ENCODE data around the gene LRIT2. TPM values are rescaled to one million over a fixed set of nuclear protein-coding genes. Genes with fewer than 3 reads are reported as not detected.

LRIT2 gene
- total RNA-seq, 1 donor from 2014 or later = not detected

DNA sequence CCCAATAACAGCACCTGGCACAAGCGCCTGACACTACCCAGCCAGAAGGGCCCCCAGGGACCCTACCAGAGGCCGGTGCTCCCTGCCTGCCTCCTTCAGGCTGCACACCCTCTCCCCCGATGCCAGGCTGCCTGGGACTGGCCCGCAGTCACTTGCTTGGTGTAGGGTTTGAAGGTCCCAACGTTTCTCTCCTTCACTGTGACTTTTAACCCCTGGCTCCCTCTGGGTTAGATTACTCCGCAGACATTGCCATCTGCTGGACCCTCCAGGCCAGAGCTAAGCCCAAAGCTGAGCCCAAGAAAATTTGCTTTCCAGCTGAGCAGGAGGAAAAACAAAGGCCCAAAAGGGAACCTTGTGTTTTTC lies 24.1 kb downstream of the LRIT2 start:
- Histone ChIP-seq H3K4me1 (peaks cover 11% of the 10 kb centered on the region), H3K27me3 (ENCODE audit: low read depth) (peaks cover 63% of the 10 kb centered on the region), H3K9me3 (replicated peaks) (no peaks in the 10 kb centered on the region), H3K36me3 (no peaks in the 10 kb centered on the region), H3K27ac (replicated peaks) (no peak overlapping the region), H3K4me3 (no peak overlapping the region)
- TF ChIP-seq, protein P1, sequence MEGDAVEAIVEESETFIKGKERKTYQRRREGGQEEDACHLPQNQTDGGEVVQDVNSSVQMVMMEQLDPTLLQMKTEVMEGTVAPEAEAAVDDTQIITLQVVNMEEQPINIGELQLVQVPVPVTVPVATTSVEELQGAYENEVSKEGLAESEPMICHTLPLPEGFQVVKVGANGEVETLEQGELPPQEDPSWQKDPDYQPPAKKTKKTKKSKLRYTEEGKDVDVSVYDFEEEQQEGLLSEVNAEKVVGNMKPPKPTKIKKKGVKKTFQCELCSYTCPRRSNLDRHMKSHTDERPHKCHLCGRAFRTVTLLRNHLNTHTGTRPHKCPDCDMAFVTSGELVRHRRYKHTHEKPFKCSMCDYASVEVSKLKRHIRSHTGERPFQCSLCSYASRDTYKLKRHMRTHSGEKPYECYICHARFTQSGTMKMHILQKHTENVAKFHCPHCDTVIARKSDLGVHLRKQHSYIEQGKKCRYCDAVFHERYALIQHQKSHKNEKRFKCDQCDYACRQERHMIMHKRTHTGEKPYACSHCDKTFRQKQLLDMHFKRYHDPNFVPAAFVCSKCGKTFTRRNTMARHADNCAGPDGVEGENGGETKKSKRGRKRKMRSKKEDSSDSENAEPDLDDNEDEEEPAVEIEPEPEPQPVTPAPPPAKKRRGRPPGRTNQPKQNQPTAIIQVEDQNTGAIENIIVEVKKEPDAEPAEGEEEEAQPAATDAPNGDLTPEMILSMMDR (IDR thresholded peaks at IDR 0.05; ENCODE audit: borderline replicate concordance) = no peak
- intact Hi-C loops (cut with micrococcal nuclease) = no loop called here
- no peak for DNase-seq

DNA sequence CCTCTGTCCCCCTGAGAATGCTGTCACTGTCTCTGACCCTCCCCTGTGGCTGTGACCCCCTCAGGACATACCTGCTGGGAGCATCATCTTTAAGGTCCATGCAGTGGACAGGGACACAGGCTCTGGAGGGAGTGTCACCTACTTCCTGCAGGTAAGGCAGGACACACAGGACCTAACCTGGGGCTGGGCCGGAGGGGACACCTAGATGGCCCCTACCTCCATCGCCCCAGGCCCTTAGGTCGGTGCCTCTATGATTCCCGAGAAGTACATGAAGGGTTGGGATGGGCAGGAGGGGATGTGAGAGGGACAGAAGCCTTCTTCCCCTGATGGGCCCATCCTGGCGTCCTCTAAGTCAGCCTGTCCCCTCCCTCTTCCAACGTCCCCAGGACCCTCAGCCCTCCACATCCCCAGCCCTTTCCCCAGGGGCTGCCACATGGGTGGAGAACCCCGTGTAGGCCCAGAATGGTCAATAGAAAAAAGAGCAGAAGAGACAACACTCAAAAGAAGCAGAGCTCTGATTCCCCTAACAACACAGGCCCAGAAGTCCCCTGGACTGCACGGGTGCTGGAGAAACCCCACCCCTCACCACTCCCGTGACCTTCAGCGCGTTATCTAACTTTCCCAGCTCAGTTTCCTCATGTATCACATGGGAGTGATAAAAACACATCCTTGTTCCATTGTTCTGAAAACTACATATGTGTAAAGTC lies 24.7 kb downstream of the LRIT2 start:
- Histone ChIP-seq H3K4me1 (peaks cover 11% of the 10 kb centered on the region), H3K9me3 (replicated peaks) (no peaks in the 10 kb centered on the region), H3K4me3 (no peak overlapping the region), H3K27ac (replicated peaks) (no peak overlapping the region), H3K27me3 (ENCODE audit: low read depth) (peaks cover 63% of the 10 kb centered on the region), H3K36me3 (no peaks in the 10 kb centered on the region)
- intact Hi-C loops (cut with micrococcal nuclease) = no loop called here
- TF ChIP-seq, protein P1 (IDR thresholded peaks at IDR 0.05; ENCODE audit: borderline replicate concordance) = no peak
- DNase-seq = no peak

DNA sequence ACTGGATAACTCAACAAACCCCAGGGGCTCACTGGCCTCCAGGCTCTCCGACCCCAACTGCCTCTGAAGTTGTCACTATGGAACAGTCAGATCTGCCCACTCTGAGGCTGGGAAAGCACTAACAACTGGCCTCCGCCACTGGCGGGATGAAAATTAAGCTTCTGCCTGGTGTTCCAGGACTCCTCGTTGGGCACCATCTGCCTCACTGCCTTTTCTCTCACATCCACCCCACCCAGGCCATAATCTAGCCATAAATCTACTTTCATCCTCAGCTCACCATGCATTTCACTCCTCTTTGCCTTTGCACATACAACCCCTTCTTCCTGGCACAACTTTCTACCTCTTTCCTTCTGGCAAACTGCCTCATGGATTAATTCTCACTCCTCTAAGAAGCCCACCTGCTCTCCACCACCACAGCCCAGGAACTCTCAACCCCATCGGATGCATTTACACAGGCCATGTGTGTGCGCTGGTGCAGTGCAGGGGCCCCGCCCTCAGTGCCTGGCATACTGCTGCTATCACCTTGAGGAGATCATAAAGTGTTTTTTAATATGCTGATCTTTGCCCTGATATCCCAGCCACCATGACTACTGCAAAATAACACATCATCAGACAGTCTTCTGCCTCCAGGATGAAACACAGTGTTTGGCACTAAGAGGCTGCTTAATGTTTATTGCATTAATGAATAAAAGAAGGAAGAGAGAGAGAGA lies 27.0 kb downstream of the LRIT2 start:
- peaks cover 68% of the 10 kb centered on the region for H3K27me3 ChIP-seq (ENCODE audit: low read depth)
- intact Hi-C loops (cut with micrococcal nuclease) = no loop called here

DNA sequence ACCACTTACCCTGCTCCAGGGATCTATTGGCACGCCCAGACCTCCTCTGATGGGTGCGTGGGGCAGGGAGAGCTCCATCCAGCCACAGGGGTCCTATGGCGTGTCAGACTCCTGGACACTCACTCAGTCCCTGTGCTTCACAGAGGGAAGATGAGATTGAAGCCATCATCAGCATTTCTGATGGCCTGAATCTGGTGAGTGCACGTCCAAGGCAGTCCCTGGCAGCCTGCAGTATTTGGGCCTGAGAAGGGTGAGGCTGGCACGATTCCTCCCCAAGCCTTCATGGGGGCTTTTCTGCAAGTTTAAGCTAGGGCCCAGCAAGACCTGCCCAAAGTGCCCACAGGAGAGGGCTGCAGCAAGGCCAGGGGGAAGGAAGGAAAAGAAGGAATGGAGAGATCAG lies 27.7 kb downstream of the LRIT2 start:
- no peak for DNase-seq
- Histone ChIP-seq H3K27ac (replicated peaks) (no peak overlapping the region), H3K4me3 (no peak overlapping the region), H3K9me3 (replicated peaks) (no peaks in the 10 kb centered on the region), H3K27me3 (ENCODE audit: low read depth) (peaks cover 69% of the 10 kb centered on the region), H3K36me3 (no peaks in the 10 kb centered on the region), H3K4me1 (peaks cover 30% of the 10 kb centered on the region)
- TF ChIP-seq, protein P1 (IDR thresholded peaks at IDR 0.05; ENCODE audit: borderline replicate concordance) = no peak
- intact Hi-C loops (cut with micrococcal nuclease) = no loop called here

More for the DNA sequence above, 27.0 kb downstream of the LRIT2 start:
- H3K27ac ChIP-seq (replicated peaks) = no peak overlapping the region
- no peak overlapping the region for H3K4me3 ChIP-seq
- no peaks in the 10 kb centered on the region for H3K9me3 ChIP-seq (replicated peaks)
- peaks cover 30% of the 10 kb centered on the region for H3K4me1 ChIP-seq
- no peaks in the 10 kb centered on the region for H3K36me3 ChIP-seq
- DNase-seq = no peak
- TF ChIP-seq, protein P1 (IDR thresholded peaks at IDR 0.05; ENCODE audit: borderline replicate concordance) = no peak

DNA sequence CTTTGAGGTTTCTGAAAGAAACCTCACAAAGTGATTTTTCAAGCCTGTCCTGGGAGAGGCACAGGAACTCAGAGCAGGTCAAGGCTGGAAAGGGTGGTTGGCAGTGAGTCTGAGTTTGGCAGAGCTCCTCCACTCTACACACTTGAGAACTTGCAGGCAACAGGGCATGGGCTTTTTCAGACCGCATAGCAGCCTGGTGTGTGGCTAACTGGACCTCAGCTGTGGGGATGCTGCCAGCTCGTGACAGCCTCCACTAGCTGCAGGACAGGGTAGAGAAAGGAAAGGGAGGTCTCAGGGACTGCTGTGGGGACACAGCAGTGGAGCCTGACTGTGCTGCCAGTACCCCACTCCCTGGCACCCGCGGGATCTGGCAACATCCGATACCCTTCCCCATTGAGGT lies 28.4 kb downstream of the LRIT2 start:
- no peak overlapping the region for H3K27ac ChIP-seq (replicated peaks)
- no peaks in the 10 kb centered on the region for H3K36me3 ChIP-seq
- no peaks in the 10 kb centered on the region for H3K9me3 ChIP-seq (replicated peaks)
- DNase-seq = peak; percentile 52
- intact Hi-C loops (cut with micrococcal nuclease) = no loop called here
- H3K4me3 ChIP-seq = no peak overlapping the region
- H3K4me1 ChIP-seq = peaks cover 30% of the 10 kb centered on the region
- peaks cover 68% of the 10 kb centered on the region for H3K27me3 ChIP-seq (ENCODE audit: low read depth)
- TF ChIP-seq, protein P1 (IDR thresholded peaks at IDR 0.05; ENCODE audit: borderline replicate concordance) = no peak
